ENCODE results near the gene TEX53. TPM values are rescaled to one million over a fixed set of nuclear protein-coding genes. Genes with fewer than 3 reads are reported as not detected.

Gene TEX53
- total and polyA plus RNA-seq, 10 of the 15 experiments (the other 5 are each of a cell fraction or from before 2014, with no cell fraction given), result not detected

Small RNAs within 50 kb of the gene (small RNA-seq; reads per million reads assigned to genes)
- not detected for gene RF00019

Other genes starting within 250 kb of the TEX53 start
- gene WHRN, start 152.3 kb downstream of the TEX53 start, total RNA-seq (2014; rRNA removed), result 0.33 and 0.34 TPM in 2 replicates
- gene WHRN, start 152.3 kb downstream of the TEX53 start, total RNA-seq (2014; rRNA removed; fragmentation: Illumina TruSeq; extraction: Trizol), result 0.18 TPM in 2 replicates
- 0.98 and 1.2 TPM in 2 replicates for gene WHRN, start 152.3 kb downstream of the TEX53 start, total RNA-seq (2021)
- 9.9 and 18.2 TPM in 2 replicates for gene WHRN, start 152.3 kb downstream of the TEX53 start, polyA plus RNA-seq (2011; rRNA removed)
- gene WHRN, start 152.3 kb downstream of the TEX53 start, polyA plus RNA-seq (2014; fragmentation: Illumina TruSeq; extraction: Trizol), result 0.17 and 0.29 TPM in 2 replicates
- under 1 TPM in 1 of 2 experiments, not detected in 1; 0.04 TPM for gene WHRN, start 152.3 kb downstream of the TEX53 start, polyA plus RNA-seq (2014; fragmentation: Nextera tagmentation; extraction: Ambion mirVana)
- gene WHRN, start 152.3 kb downstream of the TEX53 start, polyA plus RNA-seq (2014; rRNA removed), result 0.82 and 0.86 TPM in 2 replicates
- gene WHRN, start 152.3 kb downstream of the TEX53 start, polyA plus RNA-seq (2016; fragmentation: Nextera tagmentation; extraction: Ambion mirVana), result 1 to 10 TPM in 1 of 2 experiments, under 1 TPM in 1; 0.68 to 1.1 TPM
- 44.2 and 56.6 TPM in 2 replicates for gene ATP6V1G1, start 70.0 kb downstream of the TEX53 start, total RNA-seq (2014; rRNA removed)
- 60.5 TPM in 2 replicates for gene ATP6V1G1, start 70.0 kb downstream of the TEX53 start, total RNA-seq (2014; rRNA removed; fragmentation: Illumina TruSeq; extraction: Trizol)
- 34.2 and 36.0 TPM in 2 replicates for gene ATP6V1G1, start 70.0 kb downstream of the TEX53 start, total RNA-seq (2021)
- 90.6 and 130 TPM in 2 replicates for gene ATP6V1G1, start 70.0 kb downstream of the TEX53 start, polyA plus RNA-seq (2011; rRNA removed)
- 62.1 and 74.5 TPM in 2 replicates for gene ATP6V1G1, start 70.0 kb downstream of the TEX53 start, polyA plus RNA-seq (2014; fragmentation: Illumina TruSeq; extraction: Trizol)
- gene ATP6V1G1, start 70.0 kb downstream of the TEX53 start, polyA plus RNA-seq (2014; fragmentation: Nextera tagmentation; extraction: Ambion mirVana), result 100 to 1,000 TPM; 162 to 204 TPM
- 50.8 and 54.9 TPM in 2 replicates for gene ATP6V1G1, start 70.0 kb downstream of the TEX53 start, polyA plus RNA-seq (2014; rRNA removed)
- gene ATP6V1G1, start 70.0 kb downstream of the TEX53 start, polyA plus RNA-seq (2016; fragmentation: Nextera tagmentation; extraction: Ambion mirVana), result 10 to 100 TPM; 98.5 to 99.9 TPM
- gene TMEM268, start 46.5 kb downstream of the TEX53 start, total RNA-seq (2014; rRNA removed), result 24.9 and 25.5 TPM in 2 replicates
- 16.8 and 20.3 TPM in 2 replicates for gene TMEM268, start 46.5 kb downstream of the TEX53 start, total RNA-seq (2014; rRNA removed; fragmentation: Illumina TruSeq; extraction: Trizol)
- gene TMEM268, start 46.5 kb downstream of the TEX53 start, total RNA-seq (2021), result 27.1 and 32.1 TPM in 2 replicates
- gene TMEM268, start 46.5 kb downstream of the TEX53 start, polyA plus RNA-seq (2011; rRNA removed), result 79.5 and 83.7 TPM in 2 replicates
- gene TMEM268, start 46.5 kb downstream of the TEX53 start, polyA plus RNA-seq (2014; fragmentation: Illumina TruSeq; extraction: Trizol), result 34.1 and 36.2 TPM in 2 replicates
- 1 to 10 TPM; 3.5 to 6.1 TPM for gene TMEM268, start 46.5 kb downstream of the TEX53 start, polyA plus RNA-seq (2014; fragmentation: Nextera tagmentation; extraction: Ambion mirVana)
- 22.5 and 24.0 TPM in 2 replicates for gene TMEM268, start 46.5 kb downstream of the TEX53 start, polyA plus RNA-seq (2014; rRNA removed)
- 10 to 100 TPM in 1 of 2 experiments, 1 to 10 TPM in 1; 7.4 to 14.3 TPM for gene TMEM268, start 46.5 kb downstream of the TEX53 start, polyA plus RNA-seq (2016; fragmentation: Nextera tagmentation; extraction: Ambion mirVana)
- not detected in 2 replicates for gene TEX48, start 24.4 kb upstream of the TEX53 start, total RNA-seq (2014; rRNA removed)
- not detected in 2 replicates for gene TEX48, start 24.4 kb upstream of the TEX53 start, total RNA-seq (2014; rRNA removed; fragmentation: Illumina TruSeq; extraction: Trizol)
- gene TEX48, start 24.4 kb upstream of the TEX53 start, total RNA-seq (2021), result not detected in 2 replicates
- not detected in 2 replicates for gene TEX48, start 24.4 kb upstream of the TEX53 start, polyA plus RNA-seq (2011; rRNA removed)
- not detected in 2 replicates for gene TEX48, start 24.4 kb upstream of the TEX53 start, polyA plus RNA-seq (2014; fragmentation: Illumina TruSeq; extraction: Trizol)
- gene TEX48, start 24.4 kb upstream of the TEX53 start, polyA plus RNA-seq (2014; fragmentation: Nextera tagmentation; extraction: Ambion mirVana), result not detected
- gene TEX48, start 24.4 kb upstream of the TEX53 start, polyA plus RNA-seq (2014; rRNA removed), result not detected in 2 replicates
- not detected for gene TEX48, start 24.4 kb upstream of the TEX53 start, polyA plus RNA-seq (2016; fragmentation: Nextera tagmentation; extraction: Ambion mirVana)
- not detected in 2 replicates for gene TNFSF15, start 148.2 kb upstream of the TEX53 start, total RNA-seq (2014; rRNA removed)
- under 0.01 TPM in 1 of 2 replicates, not detected in the other for gene TNFSF15, start 148.2 kb upstream of the TEX53 start, total RNA-seq (2014; rRNA removed; fragmentation: Illumina TruSeq; extraction: Trizol)
- gene TNFSF15, start 148.2 kb upstream of the TEX53 start, total RNA-seq (2021), result not detected in 2 replicates
- gene TNFSF15, start 148.2 kb upstream of the TEX53 start, polyA plus RNA-seq (2011; rRNA removed), result 0.03 TPM in 1 of 2 replicates, not detected in the other
- gene TNFSF15, start 148.2 kb upstream of the TEX53 start, polyA plus RNA-seq (2014; fragmentation: Illumina TruSeq; extraction: Trizol), result 0.03 TPM in 1 of 2 replicates, not detected in the other
- not detected for gene TNFSF15, start 148.2 kb upstream of the TEX53 start, polyA plus RNA-seq (2014; fragmentation: Nextera tagmentation; extraction: Ambion mirVana)
- gene TNFSF15, start 148.2 kb upstream of the TEX53 start, polyA plus RNA-seq (2014; rRNA removed), result not detected in 2 replicates
- not detected for gene TNFSF15, start 148.2 kb upstream of the TEX53 start, polyA plus RNA-seq (2016; fragmentation: Nextera tagmentation; extraction: Ambion mirVana)

Measured in GM12878 (cell line).